ENCODE results near the gene PDE6D. TPM values are rescaled to one million over a fixed set of nuclear protein-coding genes. Genes with fewer than 3 reads are reported as not detected.

Gene PDE6D
- total and polyA plus RNA-seq, 2 of the 13 experiments (the other 11 are each of a cell fraction or from before 2014, with no cell fraction given), result 14.1 to 23.2 TPM

DNA sequence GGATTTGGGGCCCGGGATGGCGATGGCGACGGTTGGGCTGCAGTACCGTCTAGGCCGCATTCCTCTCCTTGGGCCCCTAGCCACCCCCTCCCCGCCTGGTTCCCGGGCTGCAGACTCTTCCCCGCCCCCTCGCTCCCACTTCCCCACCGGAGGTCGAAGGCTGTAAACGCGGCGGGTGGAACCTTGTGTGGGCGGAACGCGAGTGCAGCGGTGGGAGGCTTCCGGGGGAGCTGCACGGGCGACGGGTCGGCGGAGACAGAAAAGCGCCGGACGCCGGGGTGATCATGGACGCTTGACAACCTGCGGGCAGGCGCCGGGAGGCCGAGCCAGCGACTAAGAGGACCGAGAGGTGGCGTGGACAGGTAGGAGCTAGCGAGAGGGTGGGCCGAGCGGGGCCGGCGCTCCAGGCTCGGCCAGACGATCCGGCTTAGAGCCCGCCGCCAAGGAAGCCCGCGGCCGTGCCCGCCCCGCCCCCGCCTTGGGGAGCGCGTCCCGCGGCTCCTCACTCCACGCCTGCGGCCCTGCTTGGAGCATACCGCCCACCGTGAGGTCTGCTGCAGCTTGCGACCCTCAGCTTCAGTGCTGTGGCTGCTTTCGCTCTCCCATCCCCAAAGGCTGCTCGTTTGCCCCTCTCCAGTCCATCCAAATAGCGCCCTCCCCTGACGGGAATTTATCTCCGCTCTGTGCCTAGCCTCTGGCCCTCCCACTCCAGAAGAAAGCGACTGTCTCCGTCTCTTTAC lies 5.3 kb upstream of the PDE6D start, which contains the start of gene COPS7B (continued):
- TF ChIP-seq ZNF17 (CRISPR knock-in tag; IDR thresholded peaks at IDR 0.05), result no peak
- TF ChIP-seq STAG1 (CRISPR knock-in tag; IDR thresholded peaks at IDR 0.05), result peak; percentile 32
- peak; percentile 96 for TF ChIP-seq NAIF1 (CRISPR knock-in tag; IDR thresholded peaks at IDR 0.05; ENCODE audit: borderline replicate concordance)
- no peak for TF ChIP-seq SRSF4 (IDR thresholded peaks at IDR 0.05; ENCODE audit: low read depth, low read length, poor library complexity, severe bottlenecking)
- TF ChIP-seq GLI4 (CRISPR knock-in tag; IDR thresholded peaks at IDR 0.05; ENCODE audit: borderline replicate concordance), result no peak; the same call in 1 of the 2 replicates
- TF ChIP-seq ZNF3 (CRISPR knock-in tag; IDR thresholded peaks at IDR 0.05), result peak; percentile 60; the same call in 1 of the 2 replicates
- peak; percentile 98 for TF ChIP-seq NFKB2 (CRISPR knock-in tag; IDR thresholded peaks at IDR 0.05; ENCODE audit: borderline replicate concordance)
- TF ChIP-seq, protein P1, sequence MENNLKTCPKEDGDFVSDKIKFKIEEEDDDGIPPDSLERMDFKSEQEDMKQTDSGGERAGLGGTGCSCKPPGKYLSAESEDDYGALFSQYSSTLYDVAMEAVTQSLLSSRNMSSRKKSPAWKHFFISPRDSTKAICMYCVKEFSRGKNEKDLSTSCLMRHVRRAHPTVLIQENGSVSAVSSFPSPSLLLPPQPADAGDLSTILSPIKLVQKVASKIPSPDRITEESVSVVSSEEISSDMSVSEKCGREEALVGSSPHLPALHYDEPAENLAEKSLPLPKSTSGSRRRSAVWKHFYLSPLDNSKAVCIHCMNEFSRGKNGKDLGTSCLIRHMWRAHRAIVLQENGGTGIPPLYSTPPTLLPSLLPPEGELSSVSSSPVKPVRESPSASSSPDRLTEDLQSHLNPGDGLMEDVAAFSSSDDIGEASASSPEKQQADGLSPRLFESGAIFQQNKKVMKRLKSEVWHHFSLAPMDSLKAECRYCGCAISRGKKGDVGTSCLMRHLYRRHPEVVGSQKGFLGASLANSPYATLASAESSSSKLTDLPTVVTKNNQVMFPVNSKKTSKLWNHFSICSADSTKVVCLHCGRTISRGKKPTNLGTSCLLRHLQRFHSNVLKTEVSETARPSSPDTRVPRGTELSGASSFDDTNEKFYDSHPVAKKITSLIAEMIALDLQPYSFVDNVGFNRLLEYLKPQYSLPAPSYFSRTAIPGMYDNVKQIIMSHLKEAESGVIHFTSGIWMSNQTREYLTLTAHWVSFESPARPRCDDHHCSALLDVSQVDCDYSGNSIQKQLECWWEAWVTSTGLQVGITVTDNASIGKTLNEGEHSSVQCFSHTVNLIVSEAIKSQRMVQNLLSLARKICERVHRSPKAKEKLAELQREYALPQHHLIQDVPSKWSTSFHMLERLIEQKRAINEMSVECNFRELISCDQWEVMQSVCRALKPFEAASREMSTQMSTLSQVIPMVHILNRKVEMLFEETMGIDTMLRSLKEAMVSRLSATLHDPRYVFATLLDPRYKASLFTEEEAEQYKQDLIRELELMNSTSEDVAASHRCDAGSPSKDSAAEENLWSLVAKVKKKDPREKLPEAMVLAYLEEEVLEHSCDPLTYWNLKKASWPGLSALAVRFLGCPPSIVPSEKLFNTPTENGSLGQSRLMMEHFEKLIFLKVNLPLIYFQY (CRISPR knock-in tag; IDR thresholded peaks at IDR 0.05; ENCODE audit: borderline replicate concordance), result peak; percentile 90
- TF ChIP-seq ZNF441 (CRISPR knock-in tag; IDR thresholded peaks at IDR 0.05; ENCODE audit: borderline replicate concordance), result peak; percentile 60
- TF ChIP-seq, protein P2, sequence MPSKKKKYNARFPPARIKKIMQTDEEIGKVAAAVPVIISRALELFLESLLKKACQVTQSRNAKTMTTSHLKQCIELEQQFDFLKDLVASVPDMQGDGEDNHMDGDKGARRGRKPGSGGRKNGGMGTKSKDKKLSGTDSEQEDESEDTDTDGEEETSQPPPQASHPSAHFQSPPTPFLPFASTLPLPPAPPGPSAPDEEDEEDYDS (CRISPR knock-in tag; IDR thresholded peaks at IDR 0.05), result peak; percentile 60; the same call in 1 of the 2 replicates
- TF ChIP-seq KDM3A (CRISPR knock-in tag; IDR thresholded peaks at IDR 0.05; ENCODE audit: low read depth), result peak; percentile 98
- peak; percentile 83; the same call in 1 of the 2 replicates for TF ChIP-seq PRMT3 (CRISPR knock-in tag; IDR thresholded peaks at IDR 0.05; ENCODE audit: borderline replicate concordance, low read depth)
- peak; percentile 83 for TF ChIP-seq FOXO1 (CRISPR knock-in tag; IDR thresholded peaks at IDR 0.05)
- TF ChIP-seq ZNF556 (CRISPR knock-in tag; IDR thresholded peaks at IDR 0.05; ENCODE audit: borderline replicate concordance), result peak; percentile 100
- peak; percentile 91 for TF ChIP-seq MED13 (CRISPR knock-in tag; IDR thresholded peaks at IDR 0.05)
- peak; percentile 97 for TF ChIP-seq ZNF678 (CRISPR knock-in tag; IDR thresholded peaks at IDR 0.05)
- peak; percentile 99 for TF ChIP-seq ZSCAN31 (CRISPR knock-in tag; IDR thresholded peaks at IDR 0.05; ENCODE audit: low read depth)
- TF ChIP-seq MED8 (CRISPR knock-in tag; IDR thresholded peaks at IDR 0.05; ENCODE audit: insufficient replicate concordance), result peak; percentile 97
- TF ChIP-seq, protein P3, sequence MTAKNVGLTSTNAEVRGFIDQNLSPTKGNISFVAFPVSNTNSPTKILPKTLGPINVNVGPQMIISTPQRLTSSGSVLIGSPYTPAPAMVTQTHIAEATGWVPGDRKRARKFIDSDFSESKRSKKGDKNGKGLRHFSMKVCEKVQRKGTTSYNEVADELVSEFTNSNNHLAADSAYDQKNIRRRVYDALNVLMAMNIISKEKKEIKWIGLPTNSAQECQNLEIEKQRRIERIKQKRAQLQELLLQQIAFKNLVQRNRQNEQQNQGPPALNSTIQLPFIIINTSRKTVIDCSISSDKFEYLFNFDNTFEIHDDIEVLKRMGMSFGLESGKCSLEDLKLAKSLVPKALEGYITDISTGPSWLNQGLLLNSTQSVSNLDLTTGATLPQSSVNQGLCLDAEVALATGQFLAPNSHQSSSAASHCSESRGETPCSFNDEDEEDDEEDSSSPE (CRISPR knock-in tag; IDR thresholded peaks at IDR 0.05), result peak; percentile 80
- TF ChIP-seq, protein P4, sequence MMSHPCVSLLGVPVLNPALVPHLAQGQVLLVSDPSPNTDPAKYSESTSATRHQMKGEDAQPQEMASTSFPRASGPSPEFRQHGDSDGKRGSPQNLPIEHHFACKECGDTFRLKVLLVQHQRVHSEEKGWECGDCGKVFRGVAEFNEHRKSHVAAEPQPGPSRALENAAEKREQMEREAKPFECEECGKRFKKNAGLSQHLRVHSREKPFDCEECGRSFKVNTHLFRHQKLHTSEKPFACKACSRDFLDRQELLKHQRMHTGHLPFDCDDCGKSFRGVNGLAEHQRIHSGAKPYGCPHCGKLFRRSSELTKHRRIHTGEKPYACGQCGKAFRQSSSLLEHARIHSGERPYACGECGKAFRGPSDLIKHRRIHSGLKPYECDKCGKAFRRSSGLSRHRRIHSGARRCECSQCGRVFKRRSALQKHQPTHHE (CRISPR knock-in tag; IDR thresholded peaks at IDR 0.05; ENCODE audit: borderline replicate concordance), result peak; percentile 95; the same call in 1 of the 2 replicates
- TF ChIP-seq ZNF44 (CRISPR knock-in tag; IDR thresholded peaks at IDR 0.05), result peak; percentile 18; the same call in 1 of the 2 replicates
- peak; percentile 92; the same call in 1 of the 2 replicates for TF ChIP-seq ZNF34 (CRISPR knock-in tag; IDR thresholded peaks at IDR 0.05; ENCODE audit: borderline replicate concordance)
- peak; percentile 81 for TF ChIP-seq ZBTB42 (CRISPR knock-in tag; IDR thresholded peaks at IDR 0.05)
